Glutamatergic neuron (in vitro differentiated cells): ENCODE measurements around the gene SESN3. TPM values are rescaled to one million over a fixed set of nuclear protein-coding genes. Genes with fewer than 3 reads are reported as not detected.
A peak's percentile ranks its signal among the peaks of the same experiment; 100 is the strongest.

Source experiments
- DNase-seq: peaks from one replicate; pipeline ENCODE4 v3.0.0; 2022
- H3K27ac Mint-ChIP-seq: one replicate; pipeline ENCODE4 v1.8.0; 2020; ENCODE audit warnings: mild to moderate bottlenecking, mixed read lengths, inconsistent platforms; ENCODE audit not compliant: unreplicated experiment
- H3K27me3 Mint-ChIP-seq: one replicate; pipeline ENCODE4 v1.8.0; 2020; ENCODE audit warnings: mild to moderate bottlenecking, moderate library complexity, mixed read lengths, inconsistent platforms; ENCODE audit not compliant: unreplicated experiment
- H3K36me3 Mint-ChIP-seq: one replicate; pipeline ENCODE4 v1.8.0; 2020; ENCODE audit warnings: mild to moderate bottlenecking, mixed read lengths, inconsistent platforms; ENCODE audit not compliant: unreplicated experiment
- H3K4me1 Mint-ChIP-seq: one replicate; pipeline ENCODE4 v1.8.0; 2020; ENCODE audit warnings: mild to moderate bottlenecking, low read depth, mixed read lengths, inconsistent platforms; ENCODE audit not compliant: unreplicated experiment
- H3K4me3 Mint-ChIP-seq: one replicate; pipeline ENCODE4 v1.8.0; 2020; ENCODE audit warnings: mild to moderate bottlenecking, mixed read lengths, inconsistent platforms; ENCODE audit not compliant: unreplicated experiment
- H3K9me3 Mint-ChIP-seq: one replicate; pipeline ENCODE4 v1.8.0; 2020; ENCODE audit warnings: mild to moderate bottlenecking, moderate library complexity, mixed read lengths, inconsistent platforms; ENCODE audit not compliant: unreplicated experiment
- CTCF ChIP-seq: fragments of 200-600 bp; sonication (generic); IDR thresholded peaks from one replicate; pipeline ENCODE4 v1.5.0; 2021; ENCODE audit not compliant: partially characterized antibody, unreplicated experiment
- total RNA-seq: library from RNA; stranded (reverse); fragmentation: NEBNext Ultra II Directional; extraction: Animal tissue kit (Norgen Biotek cat#: 25700); gene quantifications from one replicate; pipeline ENCODE4 v1.2.1, GENCODE V29; 2021; ENCODE audit not compliant: unreplicated experiment

Gene SESN3
- total RNA-seq, 1 donor from 2014 or later, result 213 TPM

DNA sequence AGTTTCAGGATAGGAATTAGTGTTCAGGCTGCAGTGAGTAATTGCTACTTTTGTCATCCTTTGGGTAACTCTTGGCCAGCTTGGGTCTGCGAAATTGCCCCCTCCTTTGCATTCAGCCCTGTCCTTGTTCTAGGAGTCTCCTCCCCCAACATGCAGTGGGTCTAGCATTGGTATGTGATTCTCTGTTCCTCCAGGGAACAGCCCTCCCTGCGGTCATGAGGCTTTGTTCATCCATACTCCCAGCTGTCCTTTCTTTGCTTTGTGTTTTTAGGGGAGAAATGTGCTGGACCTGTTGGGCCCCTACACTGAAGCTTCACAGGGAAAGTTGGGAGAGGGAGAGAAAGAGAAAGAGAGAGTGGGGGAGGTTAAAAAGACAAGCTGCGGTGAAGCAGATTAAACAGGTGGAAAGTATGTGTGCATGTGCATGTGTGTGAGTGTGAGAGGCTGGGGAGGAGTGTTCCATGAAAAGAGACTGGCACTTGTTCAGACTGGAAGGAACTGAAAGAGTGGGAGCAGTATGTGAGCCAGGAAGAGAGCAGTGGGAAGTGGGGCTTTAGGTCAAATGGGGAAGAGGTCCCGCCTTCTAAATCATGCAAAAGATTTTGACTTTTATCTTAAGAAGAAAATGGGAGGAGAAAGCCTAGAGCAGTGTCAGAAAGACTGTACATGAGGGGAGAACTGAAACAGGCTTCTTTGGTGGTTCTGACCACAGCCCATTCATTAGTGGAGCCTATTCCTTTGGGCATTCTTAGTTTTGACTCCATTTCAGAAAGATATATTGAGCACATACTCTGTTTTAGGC lies 17.9 kb upstream of the SESN3 start:
- H3K4me1 Mint-ChIP-seq, result peaks cover 30% of the 10 kb centered on the region
- H3K27me3 Mint-ChIP-seq, result no peaks in the 10 kb centered on the region
- peaks cover 3% of the 10 kb centered on the region for H3K36me3 Mint-ChIP-seq
- H3K4me3 Mint-ChIP-seq, result no peak overlapping the region
- no peak for TF ChIP-seq CTCF
- no peak for DNase-seq
- H3K27ac Mint-ChIP-seq, result peak overlapping the region; percentile 88
- peaks cover 3% of the 10 kb centered on the region for H3K9me3 Mint-ChIP-seq

GRCh38 chr11:95247883-95248282 lies 16.9 kb upstream of the SESN3 start:
- Mint-ChIP-seq H3K4me3 (no peak overlapping the region), H3K27me3 (no peaks in the 10 kb centered on the region), H3K36me3 (peaks cover 3% of the 10 kb centered on the region), H3K27ac (no peak overlapping the region), H3K4me1 (peaks cover 25% of the 10 kb centered on the region), H3K9me3 (peaks cover under 1% of the 10 kb centered on the region)
- no peak for TF ChIP-seq CTCF
- no peak for DNase-seq

GRCh38 chr11:95247127-95247684 lies 16.2 kb upstream of the SESN3 start:
- H3K9me3 Mint-ChIP-seq, result peaks cover 1% of the 10 kb centered on the region
- peaks cover 19% of the 10 kb centered on the region for H3K4me1 Mint-ChIP-seq
- H3K27me3 Mint-ChIP-seq, result no peaks in the 10 kb centered on the region
- H3K27ac Mint-ChIP-seq, result no peak overlapping the region
- peaks cover 2% of the 10 kb centered on the region for H3K36me3 Mint-ChIP-seq
- no peak overlapping the region for H3K4me3 Mint-ChIP-seq
- no peak for DNase-seq
- no peak for TF ChIP-seq CTCF

- no peak for DNase-seq
- Mint-ChIP-seq H3K4me1 (peaks cover 16% of the 10 kb centered on the region), H3K9me3 (peaks cover 1% of the 10 kb centered on the region), H3K27ac (no peak overlapping the region), H3K36me3 (no peaks in the 10 kb centered on the region), H3K27me3 (no peaks in the 10 kb centered on the region), H3K4me3 (no peak overlapping the region)
- no peak for TF ChIP-seq CTCF
Observed at GRCh38 chr11:95245581-95245980, 14.6 kb upstream of the SESN3 start.

DNA sequence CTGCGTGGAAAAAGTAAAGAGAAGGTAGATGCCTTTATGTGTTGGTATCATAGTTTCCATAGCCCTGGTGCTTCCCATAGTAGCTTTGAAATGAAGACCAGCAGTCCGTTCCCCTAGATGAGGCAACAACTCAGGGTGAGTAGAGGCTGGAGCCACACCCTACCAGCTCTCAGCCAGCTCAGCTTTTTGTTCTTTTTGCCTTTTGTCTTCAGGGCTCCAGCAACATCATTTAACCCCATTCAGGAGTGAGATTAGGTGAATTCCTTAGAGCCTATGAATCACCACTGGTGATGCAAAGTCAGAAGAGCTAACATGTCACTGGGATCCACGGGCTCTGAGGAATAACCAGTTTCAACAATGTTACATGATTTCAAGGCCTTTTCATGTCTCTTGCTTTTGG lies 14.0 kb upstream of the SESN3 start:
- Mint-ChIP-seq H3K27ac (no peak overlapping the region), H3K9me3 (peaks cover 1% of the 10 kb centered on the region), H3K4me1 (peaks cover 16% of the 10 kb centered on the region), H3K36me3 (no peaks in the 10 kb centered on the region), H3K4me3 (no peak overlapping the region), H3K27me3 (no peaks in the 10 kb centered on the region)
- no peak for DNase-seq
- no peak for TF ChIP-seq CTCF
